ENCODE data around the gene BOLA1.
A peak's percentile ranks its signal among the peaks of the same experiment; 100 is the strongest.

The BOLA1 gene

DNA sequence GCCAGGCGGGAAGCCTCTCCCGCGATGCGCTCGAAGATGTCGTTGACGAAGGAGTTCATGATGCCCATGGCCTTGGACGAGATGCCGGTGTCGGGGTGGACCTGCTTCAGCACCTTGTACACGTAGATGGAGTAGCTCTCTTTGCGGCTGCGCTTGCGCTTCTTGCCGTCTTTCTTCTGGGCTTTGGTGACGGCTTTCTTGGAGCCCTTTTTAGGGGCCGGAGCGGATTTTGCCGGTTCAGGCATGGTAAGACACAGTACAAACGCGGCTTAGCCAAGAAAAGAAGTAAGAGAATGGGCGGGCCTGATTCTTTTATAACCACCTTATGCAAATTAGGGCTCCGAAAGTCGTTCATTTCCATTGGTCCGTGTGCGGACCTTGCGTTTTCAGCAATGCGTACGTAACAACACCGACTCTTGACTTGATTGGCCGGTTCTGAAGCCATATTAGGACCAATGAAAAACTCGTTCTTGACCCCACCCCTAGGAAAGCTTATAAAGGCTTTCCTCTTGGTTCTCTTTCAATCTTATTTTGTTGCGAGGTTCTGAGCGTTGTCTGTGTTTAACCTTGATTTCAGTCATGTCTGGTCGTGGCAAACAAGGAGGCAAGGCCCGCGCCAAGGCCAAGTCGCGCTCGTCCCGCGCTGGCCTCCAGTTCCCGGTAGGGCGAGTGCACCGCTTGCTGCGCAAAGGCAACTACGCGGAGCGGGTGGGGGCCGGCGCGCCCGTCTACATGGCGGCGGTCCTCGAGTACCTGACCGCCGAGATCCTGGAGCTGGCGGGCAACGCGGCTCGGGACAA is 12.8 kb upstream of the BOLA1 start:
- TF ChIP-seq CTCF (conservative IDR thresholded peaks at IDR 0.05) = no peak
- H3K27ac ChIP-seq = peak overlapping the region; percentile 90

GRCh38 chr1:149887196-149887455 is 12.2 kb upstream of the BOLA1 start:
- peak overlapping the region; percentile 90 for H3K27ac ChIP-seq

DNA sequence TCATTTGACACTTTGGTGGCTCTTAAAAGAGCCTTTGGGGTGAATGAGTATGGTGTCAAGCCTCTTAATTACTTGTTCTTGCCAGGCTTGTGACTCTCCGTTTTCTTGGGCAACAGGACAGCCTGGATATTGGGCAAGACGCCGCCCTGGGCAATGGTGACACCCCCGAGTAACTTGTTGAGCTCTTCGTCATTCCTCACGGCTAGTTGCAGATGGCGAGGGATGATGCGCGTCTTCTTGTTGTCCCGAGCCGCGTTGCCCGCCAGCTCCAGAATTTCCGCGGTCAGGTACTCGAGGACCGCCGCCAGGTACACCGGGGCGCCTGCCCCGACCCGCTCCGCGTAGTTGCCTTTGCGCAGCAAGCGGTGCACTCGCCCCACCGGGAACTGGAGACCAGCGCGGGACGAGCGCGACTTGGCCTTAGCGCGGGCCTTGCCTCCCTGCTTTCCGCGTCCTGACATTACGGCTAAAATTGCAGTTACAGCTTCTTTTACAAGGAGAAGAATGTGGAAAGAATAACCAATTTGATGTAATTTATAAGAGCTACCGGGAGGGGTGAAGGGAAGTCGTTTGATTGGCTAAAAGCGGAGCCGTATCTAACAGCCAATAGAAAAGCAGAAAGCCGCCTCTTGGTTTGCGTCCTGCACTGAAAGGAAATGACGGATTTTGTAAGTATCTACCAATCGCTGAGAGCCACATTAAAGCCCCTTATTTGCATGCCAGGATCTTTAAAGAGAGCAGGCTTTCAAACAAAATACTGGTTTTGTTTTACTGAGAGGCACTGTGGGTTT is 11.7 kb upstream of the BOLA1 start:
- peak overlapping the region; percentile 90 for H3K27ac ChIP-seq
- TF ChIP-seq CTCF (conservative IDR thresholded peaks at IDR 0.05) = no peak

DNA sequence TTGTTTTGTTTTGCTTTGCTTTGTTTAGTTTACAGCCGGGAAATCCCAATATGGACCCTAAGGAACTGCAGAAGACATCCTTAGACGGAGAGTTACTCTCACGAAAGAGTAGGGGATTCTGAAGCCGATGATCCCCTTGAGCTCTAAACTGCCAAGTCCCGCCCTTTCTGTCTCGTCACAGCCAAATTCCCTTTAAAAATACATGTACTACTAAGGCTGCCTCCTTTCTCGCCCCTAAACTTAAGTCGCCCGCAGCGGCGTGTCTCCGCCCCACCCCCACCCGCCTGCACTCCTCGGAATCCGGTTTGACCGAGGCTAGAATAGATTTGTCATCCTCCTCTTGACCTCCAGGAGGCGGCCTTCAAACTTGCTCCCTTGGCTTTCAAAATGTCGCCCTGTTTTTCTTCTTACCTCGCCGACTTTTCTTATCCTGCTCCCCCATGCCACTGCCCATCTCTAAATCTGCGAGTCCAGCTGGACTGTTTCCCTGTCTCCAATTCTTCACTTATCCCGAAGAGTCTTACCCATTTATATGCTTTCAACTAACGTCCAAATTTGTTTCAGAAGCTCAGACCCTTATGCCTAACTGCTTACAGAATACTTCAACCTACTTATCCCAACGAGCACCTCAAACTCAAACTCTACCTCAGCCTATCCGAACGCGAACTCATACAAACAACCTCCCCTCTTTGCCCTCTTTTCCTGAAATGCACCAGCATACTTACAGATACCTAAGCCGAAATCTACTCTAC is 10.9 kb upstream of the BOLA1 start:
- peak; percentile 72 for TF ChIP-seq CTCF (conservative IDR thresholded peaks at IDR 0.05)
- peak overlapping the region; percentile 90 for H3K27ac ChIP-seq

GRCh38 chr1:149888999-149889289 is 10.4 kb upstream of the BOLA1 start:
- TF ChIP-seq CTCF (conservative IDR thresholded peaks at IDR 0.05) = no peak
- H3K27ac ChIP-seq = peak overlapping the region; percentile 90

DNA sequence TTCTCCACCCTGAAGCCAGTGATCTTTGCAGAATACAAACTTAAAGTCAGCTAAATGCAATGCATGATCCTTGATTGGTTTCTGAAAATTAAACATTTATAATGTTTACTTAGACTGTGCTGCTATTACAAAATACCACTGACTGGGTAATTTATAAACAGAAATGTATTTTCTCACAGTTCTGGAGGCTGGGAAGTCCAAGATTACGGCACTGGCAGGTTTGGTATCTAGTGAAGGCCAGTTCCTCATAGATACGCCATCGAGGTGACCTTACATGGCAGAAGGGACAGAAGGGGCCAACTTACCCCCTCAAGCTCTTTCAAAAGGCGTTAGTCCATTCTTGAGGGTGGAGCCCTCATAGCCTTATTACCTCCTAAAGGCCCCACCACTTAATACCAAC is 2.8 kb upstream of the BOLA1 start:
- TF ChIP-seq CTCF (conservative IDR thresholded peaks at IDR 0.05) = no peak
- H3K27ac ChIP-seq = no peak overlapping the region

DNA sequence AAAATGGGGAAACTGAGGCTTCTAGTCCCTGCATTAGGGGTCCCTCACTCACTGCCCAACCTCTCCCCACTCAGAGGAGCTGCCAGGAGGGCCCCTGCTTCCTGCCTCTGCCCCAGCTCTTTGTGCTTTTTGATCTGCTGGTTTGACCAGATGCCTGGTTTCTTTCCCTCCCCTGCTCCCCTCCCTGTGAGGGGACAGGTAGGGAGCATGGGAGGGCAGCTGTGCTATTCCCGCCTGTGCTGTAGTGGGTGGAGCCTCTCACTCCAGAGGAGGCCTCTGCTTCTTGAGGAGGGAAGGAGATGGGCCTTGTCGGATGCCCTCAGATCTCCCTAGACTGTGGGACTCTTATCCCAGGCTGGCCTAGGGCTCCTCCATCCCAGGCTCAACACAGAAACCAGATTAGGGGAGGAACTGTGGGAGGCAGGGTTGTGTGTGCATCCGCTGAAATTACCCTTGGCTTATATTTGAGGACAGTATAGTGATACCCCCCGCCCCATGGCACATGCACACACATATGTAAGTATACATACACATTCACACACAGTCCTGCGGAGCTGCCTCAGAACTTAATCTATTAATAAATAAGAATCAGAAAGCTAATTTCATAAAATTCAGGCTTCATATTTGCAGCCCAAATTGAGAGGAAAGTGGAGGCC is 4.6 kb downstream of the BOLA1 start:
- TF ChIP-seq CTCF (conservative IDR thresholded peaks at IDR 0.05) = no peak
- H3K27ac ChIP-seq = no peak overlapping the region

Measured in VCaP (cell line).